Pancreas (tissue), 10 donors: ENCODE measurements around the gene ACOX3. TPM values are rescaled to one million over a fixed set of nuclear protein-coding genes. Genes with fewer than 3 reads are reported as not detected.
A peak's percentile ranks its signal among the peaks of the same experiment; 100 is the strongest.

Experiments used
- ATAC-seq, 4 donors: fragments of 200-7000 bp; cut with Tn5 transposase; one replicate each; pipeline versions ENCODE4 v1.8.0 to v1.9.1; 2020; ENCODE audit warnings: mild to moderate bottlenecking in 4 of 4, moderate library complexity in 4 of 4
- DNase-seq, 6 donors: peaks; one replicate each; pipeline ENCODE4 v3.0.0-alpha.2; 2020
- FAIRE-seq: peaks from 2 replicates; lab custom pipeline; 2012; peaks lifted over from hg19 to GRCh38; lab: Jason Lieb, UNC
- H3K27ac ChIP-seq, 4 donors: fragments of 200-600 bp; sonication (generic); 1 replicate in 3 of 4; 2 replicates in 1 of 4; pipeline versions ENCODE4 v1.5.0 to v1.8.0; 2020
- H3K27me3 ChIP-seq, 4 donors: fragments of 200-600 bp; one replicate each; pipeline ENCODE4 v1.8.0; 2021
- H3K36me3 ChIP-seq, 3 donors: fragments of 200-600 bp; sonication (generic) in 1 of 3; one replicate each; pipeline versions ENCODE4 v1.5.0 to v1.8.0; 2020 to 2021
- H3K4me1 ChIP-seq, 3 donors: fragments of 200-600 bp; one replicate each; pipeline ENCODE4 v1.8.0; 2021
- H3K4me3 ChIP-seq, 4 donors: fragments of 200-600 bp; sonication (generic) in 2 of 4; one replicate each; pipeline versions ENCODE4 v1.5.0 to v1.8.0; 2020 to 2021
- H3K9me3 ChIP-seq, 4 donors: fragments of 200-600 bp; one replicate each; pipeline ENCODE4 v1.8.0; 2021
- WGBS, 2 donors: extraction: QIAGEN DNeasy Blood & Tissue Kit; methylation state at CpG; one replicate each; pipeline ENCODE4 v1.1.7; 2013; 5-methylcytosine and 5-hydroxymethylcytosine counted together
- intact Hi-C, 3 donors: fragments of 100-400 bp; cut with DNase I; formaldehyde crosslinking; loops; one replicate each; pipeline versions ENCODE4 v1.11.1 to v1.14.2; 2022
- polyA plus RNA-seq, 2 donors: library from polyadenylated mRNA; stranded (reverse); fragments of 200-250 nt; gene quantifications; one replicate each; pipeline ENCODE4 v1.2.3, GENCODE V29; 2013
- total RNA-seq, 6 donors: library from RNA; stranded (reverse); fragmentation: NEBNext Ultra II Directional in 4 of 6; extraction: Animal tissue kit (Norgen Biotek cat#: 25700) in 4 of 6; gene quantifications; one replicate each; pipeline versions ENCODE4 v1.2.1 to v1.2.4, GENCODE V29; 2021 to 2023
- TF ChIP-seq, protein P1 (sequence below), 4 donors: fragments of 200-600 bp; sonication (generic) in 3 of 4; IDR thresholded peaks; one replicate each; pipeline versions ENCODE4 v1.5.0 to v1.8.0; 2021; ENCODE audit warnings: antibody characterized with exemption in 4 of 4
- donor health status: healthy with polysubstance abuse.
- donor health status: DM: no; HTN: no; CAD: no; lungs with moderate emphysema.
- donor health status: DM: no; HTN: no; CAD: no.
- donor health status: control.
- donor health status: control.
- donor health status: Bipolar disorder and iron deficiency.
- donor health status: DM: yes; HTN: yes; CAD: no.
- donor health status: DM: no; HTN: no; CAD: no.
- donor health status: DM: no; HTN: no; CAD: no.
- donor health status: DM: yes; HTN: yes; CAD: no.

The ACOX3 gene
- total and polyA plus RNA-seq, 8 donors: 16.1 to 24.8 (median 18.6) TPM

DNA sequence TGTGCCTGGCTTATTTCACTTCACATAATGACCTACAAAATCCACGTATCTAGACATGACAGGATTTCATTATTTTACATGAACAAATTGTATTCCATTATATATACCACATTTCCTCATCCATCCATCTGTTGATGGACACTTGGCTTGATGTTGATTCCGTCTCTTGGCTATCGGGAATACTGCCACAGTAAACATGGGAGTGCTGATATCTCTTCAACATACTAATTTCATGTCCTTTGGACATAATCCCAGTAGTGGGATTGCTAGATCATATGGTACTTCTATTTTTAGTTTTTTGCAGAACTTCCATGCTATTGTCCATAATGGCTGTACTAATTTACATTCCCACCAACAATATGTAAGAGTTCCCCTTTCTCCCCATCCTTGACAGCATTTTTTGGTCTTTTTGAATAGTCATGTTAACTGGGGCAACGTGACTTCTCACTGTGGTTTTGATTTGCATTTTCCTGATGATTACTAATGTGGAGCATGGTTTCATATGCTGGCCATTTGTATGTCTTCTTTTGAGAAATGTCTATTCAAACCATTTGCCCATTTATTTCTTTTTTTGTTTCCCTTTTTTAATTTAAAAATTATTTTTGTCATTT is 102.1 kb downstream of the ACOX3 start:
- H3K27me3 ChIP-seq: no peaks in the 10 kb centered on the region
- FAIRE-seq: no peak
- DNase-seq: no peak
- no peaks in the 10 kb centered on the region for H3K36me3 ChIP-seq
- 34 to 37% methylated on average over 4 of the region's 4 CpGs for WGBS, 2 donors
- intact Hi-C loops: no loop called here
- no peaks in the 10 kb centered on the region for H3K4me1 ChIP-seq
- no peak overlapping the region for H3K27ac ChIP-seq
- TF ChIP-seq, protein P1, sequence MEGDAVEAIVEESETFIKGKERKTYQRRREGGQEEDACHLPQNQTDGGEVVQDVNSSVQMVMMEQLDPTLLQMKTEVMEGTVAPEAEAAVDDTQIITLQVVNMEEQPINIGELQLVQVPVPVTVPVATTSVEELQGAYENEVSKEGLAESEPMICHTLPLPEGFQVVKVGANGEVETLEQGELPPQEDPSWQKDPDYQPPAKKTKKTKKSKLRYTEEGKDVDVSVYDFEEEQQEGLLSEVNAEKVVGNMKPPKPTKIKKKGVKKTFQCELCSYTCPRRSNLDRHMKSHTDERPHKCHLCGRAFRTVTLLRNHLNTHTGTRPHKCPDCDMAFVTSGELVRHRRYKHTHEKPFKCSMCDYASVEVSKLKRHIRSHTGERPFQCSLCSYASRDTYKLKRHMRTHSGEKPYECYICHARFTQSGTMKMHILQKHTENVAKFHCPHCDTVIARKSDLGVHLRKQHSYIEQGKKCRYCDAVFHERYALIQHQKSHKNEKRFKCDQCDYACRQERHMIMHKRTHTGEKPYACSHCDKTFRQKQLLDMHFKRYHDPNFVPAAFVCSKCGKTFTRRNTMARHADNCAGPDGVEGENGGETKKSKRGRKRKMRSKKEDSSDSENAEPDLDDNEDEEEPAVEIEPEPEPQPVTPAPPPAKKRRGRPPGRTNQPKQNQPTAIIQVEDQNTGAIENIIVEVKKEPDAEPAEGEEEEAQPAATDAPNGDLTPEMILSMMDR (IDR thresholded peaks at IDR 0.05): no peak
- H3K9me3 ChIP-seq: no peaks in the 10 kb centered on the region
- ATAC-seq: no peak
- H3K4me3 ChIP-seq: no peak overlapping the region

DNA sequence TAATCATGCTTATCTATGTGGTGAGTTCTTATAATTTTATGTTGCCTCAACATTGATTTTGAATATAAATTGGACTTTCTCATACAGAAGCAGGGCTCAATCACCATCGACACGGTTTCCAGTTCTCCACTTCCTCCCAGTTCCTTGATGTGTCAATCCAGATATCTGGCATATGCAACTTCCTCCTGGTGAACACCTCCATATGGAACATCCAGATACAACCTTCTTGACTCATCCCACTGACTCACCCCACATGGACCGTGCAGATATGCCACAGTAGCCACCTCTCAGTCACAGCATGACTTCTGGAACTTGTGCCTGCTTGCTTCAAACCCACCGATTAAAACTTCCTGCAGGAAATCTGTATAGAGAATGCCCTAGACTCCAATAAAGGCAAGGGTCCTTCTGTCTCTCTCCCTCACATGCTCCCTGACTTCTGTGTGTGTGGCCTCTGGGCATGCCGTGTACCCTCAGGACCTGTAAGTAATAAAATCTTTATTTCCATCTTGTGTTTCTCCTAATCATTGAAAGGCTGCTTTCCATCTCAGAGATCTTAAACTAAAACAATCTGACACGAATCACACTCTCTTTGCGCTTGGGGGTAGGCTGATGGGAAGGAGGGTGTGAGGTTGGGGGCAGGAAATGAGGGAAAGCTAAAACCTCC is 104.0 kb downstream of the ACOX3 start:
- no peak for ATAC-seq
- TF ChIP-seq, protein P1 (IDR thresholded peaks at IDR 0.05): no peak
- DNase-seq: no peak
- Histone ChIP-seq H3K36me3 (no peaks in the 10 kb centered on the region), H3K4me3 (no peak overlapping the region), H3K27ac (no peak overlapping the region), H3K4me1 (no peaks in the 10 kb centered on the region), H3K27me3 (no peaks in the 10 kb centered on the region), H3K9me3 (no peaks in the 10 kb centered on the region)
- intact Hi-C loops: no loop called here
- 85 to 92% methylated on average over 7 of the region's 7 CpGs for WGBS, 2 donors
- no peak for FAIRE-seq

DNA sequence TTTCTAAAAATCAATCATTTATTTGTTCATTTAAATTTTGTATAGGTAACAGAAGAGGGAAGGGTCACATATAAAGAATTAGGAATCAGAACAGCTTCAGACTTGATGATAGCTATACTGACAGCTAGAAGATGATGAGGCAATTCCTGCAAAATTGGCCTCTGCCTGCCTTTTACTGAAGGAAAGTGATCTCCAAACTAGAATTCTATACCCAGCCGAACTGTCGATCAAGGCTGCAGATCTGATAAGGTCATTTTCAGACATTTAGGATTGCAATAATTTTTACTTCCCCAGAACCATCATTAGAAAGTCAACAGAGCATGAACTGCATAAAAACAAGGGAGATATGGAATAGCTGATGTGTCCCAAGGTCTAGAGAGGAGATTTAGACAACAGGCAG is 104.7 kb downstream of the ACOX3 start:
- Histone ChIP-seq H3K27ac (no peak overlapping the region), H3K4me3 (no peak overlapping the region), H3K36me3 (no peaks in the 10 kb centered on the region), H3K27me3 (no peaks in the 10 kb centered on the region), H3K9me3 (no peaks in the 10 kb centered on the region), H3K4me1 (no peaks in the 10 kb centered on the region)
- no peak for DNase-seq
- TF ChIP-seq, protein P1 (IDR thresholded peaks at IDR 0.05): no peak
- WGBS, 2 donors: 93 to 94% methylated on average over 2 of the region's 2 CpGs
- FAIRE-seq: no peak
- intact Hi-C loops: no loop called here
- ATAC-seq: no peak

DNA sequence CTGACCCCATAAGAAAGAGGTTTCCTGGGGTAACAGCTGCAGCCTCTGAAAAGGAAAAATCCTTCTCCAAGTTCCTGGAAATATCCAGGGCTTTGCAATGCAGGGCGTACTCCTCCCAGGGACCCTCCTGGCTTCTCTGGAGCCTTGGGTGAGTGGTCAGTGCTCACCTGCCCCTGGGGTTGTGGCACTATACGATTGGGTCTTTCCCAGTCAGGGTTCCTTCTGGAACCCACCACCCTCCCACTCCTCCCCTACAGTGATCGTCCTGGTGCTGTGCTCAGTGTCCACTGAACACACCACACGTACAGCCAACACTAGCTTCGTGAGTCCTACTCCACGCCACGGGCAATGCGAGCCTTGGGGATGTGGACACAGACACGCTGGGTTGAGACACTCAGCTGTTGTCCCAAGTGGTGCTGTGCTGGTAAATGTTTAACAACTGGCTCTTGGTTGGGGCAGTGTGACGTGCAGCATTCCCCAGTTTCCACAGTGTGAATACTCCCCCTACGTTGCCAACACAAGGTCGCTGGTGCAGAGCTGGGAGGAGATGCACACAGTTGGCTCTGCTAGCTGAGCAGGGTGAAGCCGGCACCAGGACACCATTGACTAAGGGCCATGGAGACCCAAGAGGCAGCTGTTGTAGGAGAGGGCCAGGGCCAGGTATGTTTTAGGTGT is 105.6 kb downstream of the ACOX3 start:
- H3K27me3 ChIP-seq: no peaks in the 10 kb centered on the region
- intact Hi-C loops: no loop called here
- peak in 3 of 4 donors; percentile 54 to 94 (median 76) for ATAC-seq
- H3K4me1 ChIP-seq: no peaks in the 10 kb centered on the region
- no peak overlapping the region for H3K4me3 ChIP-seq
- no peak overlapping the region for H3K27ac ChIP-seq
- FAIRE-seq: no peak
- TF ChIP-seq, protein P1 (IDR thresholded peaks at IDR 0.05): no peak
- H3K9me3 ChIP-seq: no peaks in the 10 kb centered on the region
- H3K36me3 ChIP-seq: no peaks in the 10 kb centered on the region
- peak in 2 of 6 donors; percentile 18 to 26 for DNase-seq
- 24 to 27% methylated on average over 13 of the region's 13 CpGs for WGBS, 2 donors
